Activated gamma-delta T cell treated with anti-CD3 and anti-CD28 coated beads, Interleukin-2, amount 50 U/mL, for 16 hours (primary cell): ENCODE data around the gene OR6Y1.
A peak's percentile ranks its signal among the peaks of the same experiment; 100 is the strongest.

Experiments used
- DNase-seq: peaks from one replicate; pipeline ENCODE4 v3.0.0-alpha.2; 2020; ENCODE audit warnings: low read depth

Gene OR6Y1

GRCh38 chr1:158554352-158554751 is at the start of gene OR6Y1:
TSS of gene OR6Y1 (minus strand) at chr1:158554405. CDS start at chr1:158548105, 6,300 bp downstream.
- no peak for DNase-seq

- DNase-seq: no peak
Observed at GRCh38 chr1:158600735-158601134, 46.5 kb upstream of the OR6Y1 start.

GRCh38 chr1:158586942-158587341 is 32.7 kb upstream of the OR6Y1 start:
- DNase-seq: no peak

GRCh38 chr1:158583962-158584361 is 29.8 kb upstream of the OR6Y1 start:
- no peak for DNase-seq

- no peak for DNase-seq
Observed at GRCh38 chr1:158579733-158580132, 25.5 kb upstream of the OR6Y1 start, which contains the start of gene OR10X1. TSS of gene OR10X1 (minus strand) at chr1:158579899. CDS start at chr1:158579899, 0 bp downstream.

- DNase-seq: no peak
Observed at GRCh38 chr1:158577561-158577960, 23.4 kb upstream of the OR6Y1 start.

DNA sequence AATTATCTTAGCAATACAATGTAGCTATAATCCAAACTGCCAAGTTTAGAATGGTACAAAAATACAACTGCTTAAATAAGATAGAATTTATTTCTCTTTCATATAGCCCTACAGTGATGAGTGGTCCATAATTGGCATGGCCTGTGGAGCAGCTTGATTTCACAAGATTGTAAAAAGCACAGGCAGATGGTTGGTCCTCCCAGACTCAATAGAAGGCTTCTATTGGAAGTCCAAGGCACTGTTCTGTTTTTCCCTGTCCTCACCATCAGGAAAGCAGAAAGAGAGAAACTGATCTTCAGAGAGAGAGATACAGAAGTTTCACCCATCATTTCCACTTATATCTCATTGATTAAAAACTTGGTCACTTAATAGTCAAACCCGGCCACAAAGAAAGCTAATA is 18.0 kb upstream of the OR6Y1 start:
- DNase-seq: no peak

- DNase-seq: no peak
Observed at GRCh38 chr1:158570480-158570879, 16.3 kb upstream of the OR6Y1 start, which contains the start of gene OR6P1. TSS of gene OR6P1 (minus strand) at chr1:158570580. CDS start at chr1:158563604, 6,976 bp downstream.

DNA sequence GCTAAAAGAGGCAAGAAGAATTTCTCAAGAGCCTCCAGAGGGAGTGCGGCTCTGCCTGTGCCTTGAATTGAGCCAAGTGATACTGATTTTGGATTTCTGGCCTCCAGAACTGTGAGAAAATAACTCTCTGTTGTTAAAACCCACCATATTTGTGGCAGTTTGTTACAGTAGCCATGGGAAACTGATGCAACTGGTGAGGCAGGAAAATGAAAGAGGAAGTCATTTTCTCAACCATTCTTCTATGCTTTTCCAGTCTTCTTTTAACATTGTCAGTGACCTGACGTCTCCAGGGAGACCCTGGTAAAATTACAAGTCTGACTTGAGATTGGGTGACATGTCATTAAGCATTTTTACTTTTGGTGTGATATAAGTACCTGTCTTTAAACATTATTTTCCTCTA is 10.4 kb upstream of the OR6Y1 start:
- DNase-seq: no peak

- DNase-seq: no peak
Observed at GRCh38 chr1:158563853-158564252, 9.6 kb upstream of the OR6Y1 start.

- no peak for DNase-seq
Observed at GRCh38 chr1:158559696-158560095, 5.5 kb upstream of the OR6Y1 start.

DNA sequence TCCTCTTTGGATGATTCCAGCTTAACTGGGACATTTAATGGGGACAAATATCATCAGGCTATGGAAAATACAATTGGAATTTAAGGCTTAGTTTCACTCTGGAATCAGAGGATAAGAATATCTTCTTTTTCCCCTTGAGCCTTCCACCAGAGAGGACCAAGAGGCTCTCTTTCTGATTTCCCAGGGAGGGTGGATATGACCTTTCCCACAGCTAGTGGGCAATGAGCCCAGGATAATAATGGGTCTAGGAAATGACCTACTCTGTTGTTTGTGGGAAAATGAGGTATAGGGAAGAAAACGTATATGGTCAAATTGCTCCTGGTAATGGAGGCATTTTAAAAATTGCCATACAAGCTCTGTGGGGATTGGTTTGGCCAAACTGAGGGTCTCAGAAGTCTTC is 1.9 kb downstream of the OR6Y1 start:
- no peak for DNase-seq

DNA sequence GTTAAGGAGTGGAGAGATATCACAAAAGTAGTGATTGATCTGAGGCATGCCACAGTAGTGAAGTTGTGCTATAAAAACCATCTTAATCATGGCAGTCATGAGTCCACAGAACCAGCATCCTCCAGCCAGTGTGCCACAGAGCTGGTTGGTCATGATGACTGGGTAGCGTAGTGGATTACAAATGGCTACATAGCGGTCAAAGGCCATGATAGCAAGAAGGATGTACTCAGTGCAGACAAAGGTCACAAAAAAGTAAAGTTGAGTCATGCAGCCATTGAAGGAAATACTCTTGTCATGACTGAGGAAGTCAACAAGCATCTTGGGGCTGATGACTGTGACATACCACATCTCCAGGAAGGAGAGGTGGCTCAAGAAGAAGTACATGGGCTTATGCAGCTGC is 6.7 kb downstream of the OR6Y1 start:
- DNase-seq: no peak

GRCh38 chr1:158537609-158538008 is 16.6 kb downstream of the OR6Y1 start:
- no peak for DNase-seq

DNA sequence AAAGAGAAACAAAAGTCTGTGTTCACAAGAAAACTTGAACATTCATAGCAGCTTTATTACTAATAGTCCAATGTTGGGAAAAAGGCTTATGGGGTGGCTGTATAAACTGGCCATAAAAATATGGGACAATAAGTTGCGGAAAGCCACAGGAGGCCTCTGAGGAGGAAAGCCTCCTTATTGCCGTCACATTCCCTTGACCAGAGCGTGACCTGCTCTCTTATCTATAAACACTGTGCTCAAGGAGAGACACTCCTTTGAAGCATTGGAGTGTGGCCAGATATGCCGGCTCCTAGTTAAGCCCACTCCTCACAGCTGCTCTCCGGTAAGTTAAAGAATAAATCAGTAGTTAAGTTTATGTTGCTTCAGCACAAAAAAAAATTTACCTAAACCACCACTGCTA is 19.7 kb downstream of the OR6Y1 start:
- DNase-seq: no peak

DNA sequence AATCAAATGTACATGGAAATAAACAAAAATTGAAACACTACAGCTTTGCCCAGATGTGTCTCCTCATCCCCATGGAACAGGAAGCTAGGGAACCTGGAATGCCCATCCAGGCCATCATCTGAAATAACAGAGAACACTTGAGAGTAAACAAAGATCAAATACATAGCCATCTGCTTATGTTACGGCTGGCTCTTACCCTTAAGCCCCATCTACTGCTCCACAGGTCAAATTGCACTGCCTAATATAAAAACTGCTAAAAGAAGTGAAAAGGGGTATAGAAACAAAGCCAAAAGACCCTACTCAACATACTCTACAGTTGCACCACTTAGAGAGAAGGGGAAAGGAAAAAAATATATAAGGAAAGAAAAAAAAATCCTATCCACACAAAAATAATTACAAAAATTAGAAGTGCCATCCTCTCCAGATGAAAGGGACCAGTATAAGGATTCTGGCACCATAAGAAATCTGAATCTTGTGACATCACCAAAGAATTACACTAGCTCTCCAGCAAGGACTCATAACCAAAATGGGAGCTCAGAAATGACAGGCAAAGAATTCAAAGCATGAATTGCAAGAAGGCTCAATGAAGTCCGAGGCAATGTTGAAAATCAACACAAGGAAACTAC is 26.9 kb downstream of the OR6Y1 start:
- DNase-seq: no peak

DNA sequence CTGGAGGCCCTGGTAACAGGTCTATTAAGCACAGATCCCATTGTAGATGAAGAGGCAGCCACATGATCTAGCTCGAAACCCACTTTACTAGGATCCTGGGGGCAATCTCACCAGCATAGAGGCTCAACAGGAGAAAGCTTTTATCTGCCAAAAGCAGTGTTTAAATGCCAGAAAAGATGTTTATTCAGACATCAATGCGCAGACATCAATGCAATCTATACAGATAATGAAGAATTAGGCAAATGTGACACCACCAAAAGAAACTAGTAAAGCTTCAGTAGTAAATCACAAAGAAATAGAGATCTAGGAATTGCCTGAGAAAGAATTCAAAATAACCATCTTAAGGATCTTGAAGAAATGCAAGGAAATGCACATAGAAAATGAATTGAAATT is 32.5 kb downstream of the OR6Y1 start:
- DNase-seq: no peak

DNA sequence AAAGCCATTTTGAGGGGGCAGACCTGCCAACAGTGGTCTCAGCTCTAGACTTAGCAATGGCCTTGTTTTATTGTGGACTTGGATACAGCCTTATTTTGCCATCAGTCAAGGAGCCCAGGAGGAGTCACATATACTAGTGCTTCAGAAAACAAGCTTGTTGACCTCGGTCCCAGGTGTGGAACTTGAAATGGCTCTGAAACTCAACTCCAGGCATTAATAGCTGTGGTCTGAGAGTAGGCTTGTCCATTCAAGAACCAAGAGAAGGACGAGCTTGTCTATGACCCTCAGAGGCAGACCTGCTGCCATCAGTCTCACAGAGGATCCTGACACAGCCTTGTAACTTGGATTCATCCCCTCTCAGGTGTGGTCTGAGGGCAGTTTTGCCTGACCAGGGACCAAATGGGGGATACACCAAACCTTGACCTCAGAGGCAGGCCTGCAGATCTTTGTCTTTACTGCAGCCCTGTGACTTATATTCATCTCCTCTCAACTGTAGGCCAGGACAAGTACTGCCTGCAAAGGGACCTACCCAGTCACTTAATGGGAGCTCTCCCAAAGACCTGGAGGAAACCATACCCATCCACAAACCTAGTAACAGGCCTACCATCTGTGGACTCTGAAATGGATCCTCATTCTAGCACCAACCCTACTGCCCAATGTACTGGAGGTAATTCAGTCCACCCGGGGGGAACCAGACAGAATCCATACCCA is 33.1 kb downstream of the OR6Y1 start:
- no peak for DNase-seq

DNA sequence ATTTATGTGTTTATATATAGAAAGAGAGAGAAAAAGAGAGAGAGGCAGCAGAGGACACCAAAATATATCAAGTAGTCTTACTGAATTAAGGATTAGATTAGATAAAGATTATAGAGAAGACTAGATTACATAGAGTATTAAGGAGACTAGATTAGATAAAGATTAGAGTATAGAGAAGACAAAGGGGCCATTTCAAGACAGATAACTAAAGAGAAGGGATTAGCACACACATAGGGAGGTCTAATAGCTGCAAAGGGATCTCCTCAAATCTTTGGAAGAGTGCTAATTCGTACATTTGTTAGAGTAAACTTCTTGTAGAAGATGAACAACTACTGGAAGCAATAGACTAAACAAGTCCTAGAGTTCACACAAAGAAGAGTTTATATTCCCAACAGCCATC is 34.2 kb downstream of the OR6Y1 start:
- no peak for DNase-seq

DNA sequence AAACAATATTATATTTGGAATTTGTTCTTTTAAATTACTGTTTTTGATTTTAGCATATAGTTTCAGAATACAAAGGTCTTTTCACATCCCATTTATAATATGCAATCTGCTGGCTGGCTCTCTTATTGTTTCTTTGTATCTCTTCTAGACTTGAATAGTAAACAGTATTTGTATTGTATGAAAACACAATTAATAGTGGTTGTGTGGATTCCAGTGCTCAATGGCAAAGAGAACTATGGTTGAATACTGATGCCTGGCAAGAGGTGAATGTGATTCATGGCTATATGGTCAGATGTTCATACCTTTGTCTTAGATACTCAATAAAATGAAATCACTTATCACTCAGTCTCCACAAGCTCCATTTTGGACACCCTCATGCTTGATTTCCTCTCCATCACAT is 37.2 kb downstream of the OR6Y1 start:
- DNase-seq: no peak

DNA sequence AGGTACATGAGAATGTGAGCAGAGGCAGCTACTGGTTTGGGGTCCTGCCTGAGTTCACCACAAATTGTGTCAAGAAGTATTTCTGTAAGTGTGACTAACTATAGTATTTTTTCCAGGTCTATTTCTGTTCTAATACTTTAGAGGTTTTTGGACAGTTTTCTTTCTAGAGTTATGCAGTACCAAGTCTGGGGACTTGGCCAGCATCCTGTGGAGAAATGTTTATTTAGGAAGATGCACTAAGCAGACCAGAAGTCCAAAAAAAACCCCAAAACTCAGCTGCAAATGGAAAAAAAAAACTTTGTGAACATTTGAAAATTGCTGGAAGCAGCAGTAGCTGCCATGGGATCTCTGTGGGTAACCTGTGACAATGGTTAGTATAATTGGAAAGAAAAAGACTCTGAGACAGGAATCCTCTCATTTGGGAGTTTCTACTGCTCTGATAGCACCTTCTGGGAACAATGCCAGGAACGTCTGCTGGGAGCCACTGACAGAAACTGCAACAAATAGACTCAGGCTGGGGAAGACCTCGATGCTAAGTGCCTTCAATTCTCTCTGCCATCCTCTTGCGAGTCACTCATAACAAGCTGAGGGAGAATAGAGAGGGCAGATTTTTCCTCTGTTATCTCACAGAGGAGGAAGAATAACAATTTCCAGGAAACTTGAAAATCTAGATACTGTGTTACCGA is 44.6 kb downstream of the OR6Y1 start:
- DNase-seq: no peak

- no peak for DNase-seq
Observed at GRCh38 chr1:158507511-158507910, 46.7 kb downstream of the OR6Y1 start.

GRCh38 chr1:158506369-158506987 is 47.7 kb downstream of the OR6Y1 start:
- DNase-seq: peak; percentile 6
